ENCODE results near the gene TPRA1. TPM values are rescaled to one million over a fixed set of nuclear protein-coding genes. Genes with fewer than 3 reads are reported as not detected.

The TPRA1 gene
- total and polyA plus RNA-seq, 3 donors from 2014 or later = 32.6 to 59.3 (median 55.7) TPM

- Histone ChIP-seq H3K4me1 (peaks cover 26% of the 10 kb centered on the region), H3K36me3 (ENCODE audit: low read depth, missing control alignments) (no peaks in the 10 kb centered on the region), H3K27me3 (no peaks in the 10 kb centered on the region), H3K9me3 (no peaks in the 10 kb centered on the region), H3K27ac (no peak overlapping the region), H3K4me3 (no peak overlapping the region)
- intact Hi-C loops (cut with DNase I; ENCODE audit: low total_unique reads) = no loop called here
- no peak for TF ChIP-seq POLR2A (IDR thresholded peaks at IDR 0.05)
- no peak for TF ChIP-seq CTCF (IDR thresholded peaks at IDR 0.05)
- WGBS, 2 donors = 86 to 92% methylated on average over 6 of the region's 6 CpGs
- no peak for DNase-seq
These were observed 5.8 kb downstream of the TPRA1 start for GRCh38 chr3:127584734-127585133.

GRCh38 chr3:127580327-127581060 lies 10.0 kb downstream of the TPRA1 start:
- WGBS, 2 donors = 83 to 89% methylated on average over 5 to 11 of the region's 11 CpGs
- Histone ChIP-seq H3K9me3 (no peaks in the 10 kb centered on the region), H3K4me3 (no peak overlapping the region), H3K4me1 (peaks cover under 1% of the 10 kb centered on the region), H3K27ac (no peak overlapping the region), H3K27me3 (no peaks in the 10 kb centered on the region), H3K36me3 (ENCODE audit: low read depth, missing control alignments) (no peaks in the 10 kb centered on the region)
- intact Hi-C loops (cut with DNase I; ENCODE audit: low total_unique reads) = no loop called here
- no peak for DNase-seq
- TF ChIP-seq CTCF (IDR thresholded peaks at IDR 0.05) = no peak
- no peak for TF ChIP-seq POLR2A (IDR thresholded peaks at IDR 0.05)

- no peak for DNase-seq
- H3K36me3 ChIP-seq (ENCODE audit: low read depth, missing control alignments) = no peaks in the 10 kb centered on the region
- WGBS, 2 donors = 89 to 92% methylated on average over 2 to 6 of the region's 6 CpGs
- no peaks in the 10 kb centered on the region for H3K9me3 ChIP-seq
- no peak overlapping the region for H3K27ac ChIP-seq
- no peaks in the 10 kb centered on the region for H3K27me3 ChIP-seq
- intact Hi-C loops (cut with DNase I; ENCODE audit: low total_unique reads) = loop anchor here (10.0 kb wide), 1 partner anchor 396 kb away; no protein-coding TSS in a partner anchor
- TF ChIP-seq POLR2A (IDR thresholded peaks at IDR 0.05) (no peak), CTCF (IDR thresholded peaks at IDR 0.05) (no peak)
- H3K4me3 ChIP-seq = no peak overlapping the region
- peaks cover 6% of the 10 kb centered on the region for H3K4me1 ChIP-seq
These were observed 11.7 kb downstream of the TPRA1 start for GRCh38 chr3:127578802-127579201.

- intact Hi-C loops (cut with DNase I; ENCODE audit: low total_unique reads) = loop anchor here (10.0 kb wide), 1 partner anchor 397 kb away; no protein-coding TSS in a partner anchor
- TF ChIP-seq CTCF (IDR thresholded peaks at IDR 0.05) = no peak
- TF ChIP-seq POLR2A (IDR thresholded peaks at IDR 0.05) = no peak
- no peaks in the 10 kb centered on the region for H3K36me3 ChIP-seq (ENCODE audit: low read depth, missing control alignments)
- H3K4me3 ChIP-seq = no peak overlapping the region
- H3K27me3 ChIP-seq = no peaks in the 10 kb centered on the region
- WGBS, 2 donors = 85% methylated on average over 2 of the region's 2 CpGs; no CpG with 5 or more reads in 1 of the 2 donors
- DNase-seq = no peak
- H3K27ac ChIP-seq = no peak overlapping the region
- no peaks in the 10 kb centered on the region for H3K9me3 ChIP-seq
- H3K4me1 ChIP-seq = peaks cover 6% of the 10 kb centered on the region
These were observed 12.4 kb downstream of the TPRA1 start for GRCh38 chr3:127578168-127578567.

GRCh38 chr3:127577448-127577847 lies 13.1 kb downstream of the TPRA1 start:
- no peak for DNase-seq
- intact Hi-C loops (cut with DNase I; ENCODE audit: low total_unique reads) = loop anchor here (10.0 kb wide), 1 partner anchor 397 kb away; no protein-coding TSS in a partner anchor

More at GRCh38 chr3:127577448-127577847, 13.1 kb downstream of the TPRA1 start:
- Histone ChIP-seq H3K4me1 (peaks cover 6% of the 10 kb centered on the region), H3K36me3 (ENCODE audit: low read depth, missing control alignments) (no peaks in the 10 kb centered on the region), H3K27ac (no peak overlapping the region), H3K27me3 (no peaks in the 10 kb centered on the region), H3K4me3 (no peak overlapping the region), H3K9me3 (no peaks in the 10 kb centered on the region)
- 97% methylated on average over 7 of the region's 7 CpGs for WGBS, 2 donors
- TF ChIP-seq POLR2A (IDR thresholded peaks at IDR 0.05) = no peak
- no peak for TF ChIP-seq CTCF (IDR thresholded peaks at IDR 0.05)

All from testis (tissue), 3 donors.